OCI-M2 (cell line): Measurements from ENCODE around the gene VPS37B.

Source experiments
- DNase-seq: peaks from one replicate; lab custom pipeline; 2025; ENCODE audit not compliant: unreplicated experiment; lab: John Stamatoyannopoulos, UW

VPS37B gene

DNA sequence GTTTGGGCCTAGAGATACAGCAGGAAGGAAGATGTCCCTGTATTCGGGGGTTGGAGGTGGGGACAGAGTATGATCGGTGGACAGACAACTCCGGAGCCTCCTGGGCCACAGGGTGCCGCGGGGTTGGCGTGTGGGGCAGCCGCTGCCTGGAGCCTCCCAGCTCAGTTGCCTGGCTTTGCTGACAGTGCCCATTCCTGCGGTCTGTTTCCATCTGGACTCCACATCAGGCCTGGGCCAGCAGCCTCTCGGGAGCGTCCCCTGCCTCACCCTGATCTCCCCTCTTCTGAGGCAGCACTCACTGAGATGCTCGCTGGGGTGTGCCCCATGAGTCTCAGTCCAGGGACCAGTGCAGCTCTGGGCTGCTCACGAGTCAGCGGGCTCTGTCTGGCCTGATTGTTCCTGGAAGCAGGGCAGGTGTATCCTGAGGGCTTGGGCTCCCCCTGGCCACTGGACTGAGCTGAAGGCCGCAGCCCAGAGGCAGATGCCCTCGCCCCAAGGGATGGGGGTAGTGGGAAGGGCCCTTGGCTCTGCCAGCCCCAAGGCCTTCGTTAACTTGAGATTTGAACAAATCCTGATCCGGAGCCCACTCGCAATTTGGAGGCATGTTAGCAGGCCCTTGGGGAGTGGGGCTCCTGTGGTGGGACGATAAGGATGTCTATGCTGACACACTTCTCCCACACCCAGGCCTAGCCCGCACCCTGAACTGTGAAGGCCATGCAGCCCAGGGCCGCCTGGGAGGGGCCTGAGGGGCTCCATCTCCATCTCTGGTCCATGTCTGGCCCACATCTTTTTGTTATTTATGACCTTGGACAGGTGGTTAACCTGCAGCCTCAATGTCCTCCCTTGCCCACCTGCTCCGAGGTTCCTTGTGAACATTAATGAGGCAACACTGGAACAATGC, 53.2 kb downstream of the VPS37B start:
- DNase-seq, result no peak

DNA sequence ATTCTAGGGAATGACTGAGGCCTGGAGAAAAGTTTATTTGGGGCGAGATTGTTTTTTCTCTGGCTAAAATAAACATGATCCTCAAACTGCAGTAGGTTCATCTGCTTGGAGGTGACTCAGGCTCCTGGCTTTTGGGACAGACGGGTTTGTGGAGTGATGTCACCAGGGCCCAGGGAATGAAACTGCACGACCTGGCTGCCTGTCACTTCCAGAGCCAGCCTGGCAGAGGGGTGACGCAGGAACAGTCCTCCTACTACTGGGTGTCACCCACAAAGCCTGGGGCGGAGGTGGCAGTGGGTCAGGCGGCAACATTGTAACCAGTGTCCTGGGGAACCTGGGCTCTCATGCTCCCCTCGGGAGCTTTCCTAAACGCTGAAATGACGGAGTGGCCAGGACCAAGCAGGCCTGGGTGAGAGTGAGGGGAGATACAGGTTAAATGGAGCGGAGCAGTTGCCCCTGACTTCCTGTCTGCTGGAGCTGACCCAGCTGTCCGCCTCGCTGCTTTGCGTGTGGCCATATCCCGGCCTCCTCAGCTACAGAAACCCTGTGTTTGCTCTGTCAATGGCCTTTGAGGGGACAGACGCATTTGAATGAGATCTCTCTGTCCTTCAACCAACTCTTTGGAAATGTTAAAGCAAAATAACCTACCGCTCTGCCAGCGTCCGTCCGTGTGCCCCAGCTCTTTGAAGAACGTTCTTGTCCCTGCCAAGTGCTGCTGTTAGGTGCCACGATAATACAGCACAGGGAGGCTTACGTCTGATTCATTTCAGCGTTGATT, 54.2 kb downstream of the VPS37B start:
- no peak for DNase-seq

DNA sequence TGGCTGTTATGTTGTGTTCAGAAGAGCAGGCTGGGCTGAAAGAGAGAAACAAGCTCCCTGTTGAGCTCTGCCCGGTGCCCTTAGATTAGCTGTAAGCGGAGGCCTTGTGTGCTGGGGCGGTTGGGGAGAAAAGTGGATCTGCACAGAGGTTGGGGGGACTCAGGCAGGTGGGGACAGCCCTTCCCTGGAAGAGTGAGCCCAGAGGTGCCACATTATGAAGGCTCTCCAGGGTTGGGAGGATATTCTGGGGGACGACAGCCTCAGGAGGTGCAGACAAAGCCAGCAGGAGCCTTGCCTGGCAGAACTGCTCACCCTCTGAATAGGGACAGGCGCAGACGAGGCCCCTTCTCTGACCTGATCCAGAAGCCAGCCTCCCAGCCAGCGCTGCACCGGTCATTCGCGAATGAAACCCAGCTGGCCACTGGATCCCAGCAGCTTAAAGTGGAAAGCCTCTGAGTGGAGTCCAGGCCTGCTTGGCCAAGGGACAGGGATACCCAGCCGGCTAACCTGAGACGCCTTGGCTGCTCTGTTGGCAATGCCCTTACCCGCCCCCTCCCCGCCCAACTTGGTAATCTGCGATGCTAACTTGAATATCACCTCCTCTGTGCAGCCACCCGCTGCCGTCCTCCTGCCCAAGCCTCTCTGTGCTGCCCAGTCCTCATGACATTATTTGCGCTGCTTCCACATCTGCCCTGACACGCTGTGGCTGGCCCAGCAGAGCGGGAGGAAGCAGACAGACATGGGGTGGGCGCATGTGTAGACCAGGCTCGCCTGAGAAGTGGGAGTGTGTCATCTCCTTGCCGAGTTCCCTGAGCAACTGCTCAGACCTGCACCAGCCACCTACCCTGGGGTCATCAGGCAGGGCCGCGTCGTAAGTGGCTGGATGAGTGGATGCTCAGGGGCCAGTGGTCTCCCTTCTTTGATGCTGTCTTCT, 55.1 kb downstream of the VPS37B start:
- DNase-seq, result no peak

DNA sequence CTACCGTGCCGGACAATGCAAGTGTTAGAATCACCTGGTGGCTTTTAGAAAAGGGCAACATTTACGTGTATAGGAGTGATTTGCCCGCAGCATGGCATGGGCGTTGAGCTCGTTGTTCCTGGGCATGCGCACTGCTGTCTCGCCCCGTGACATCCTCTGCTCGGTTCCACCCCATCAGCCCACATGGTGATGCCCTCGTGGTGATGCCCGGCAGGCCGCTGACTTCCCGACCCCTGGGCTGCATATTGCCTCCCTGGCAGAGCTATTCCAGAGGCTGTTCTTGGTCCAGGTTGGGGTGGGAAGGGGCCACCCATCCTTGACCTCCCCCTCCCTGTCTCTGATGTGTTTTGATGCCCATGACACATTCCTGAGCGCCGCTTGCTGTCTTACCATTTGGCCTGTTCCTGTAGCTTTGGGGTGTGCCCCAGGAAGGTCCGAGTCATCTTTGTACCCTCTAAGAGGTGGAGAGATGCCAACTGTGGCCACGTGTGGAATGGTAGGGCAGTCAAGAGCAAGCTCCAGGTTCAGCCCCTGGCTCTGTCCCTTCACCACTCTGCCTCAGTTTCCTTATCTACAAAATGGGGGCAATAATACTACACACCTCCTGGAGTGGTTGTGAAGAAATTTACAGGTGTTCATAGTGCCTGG, 55.9 kb downstream of the VPS37B start:
- no peak for DNase-seq

DNA sequence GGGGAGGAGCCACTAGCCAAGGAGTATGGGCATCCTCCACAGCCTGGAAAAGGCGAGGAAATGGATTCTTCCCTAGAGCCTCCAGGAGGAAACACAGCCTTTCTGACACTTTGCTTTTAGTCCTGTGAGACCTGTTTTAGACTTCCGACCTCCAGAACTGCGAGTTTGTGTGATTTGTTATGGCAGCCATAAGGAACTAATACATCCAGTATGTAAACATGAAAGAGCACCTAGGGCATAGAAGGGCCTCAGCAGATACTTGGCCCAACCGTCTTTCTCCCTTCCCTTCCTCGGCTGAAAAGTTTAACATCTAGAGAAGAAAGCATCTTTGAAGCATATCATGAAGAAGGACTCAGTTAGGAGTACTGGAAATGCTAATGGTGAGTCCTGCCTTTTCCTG, 57.1 kb downstream of the VPS37B start:
- DNase-seq, result no peak

DNA sequence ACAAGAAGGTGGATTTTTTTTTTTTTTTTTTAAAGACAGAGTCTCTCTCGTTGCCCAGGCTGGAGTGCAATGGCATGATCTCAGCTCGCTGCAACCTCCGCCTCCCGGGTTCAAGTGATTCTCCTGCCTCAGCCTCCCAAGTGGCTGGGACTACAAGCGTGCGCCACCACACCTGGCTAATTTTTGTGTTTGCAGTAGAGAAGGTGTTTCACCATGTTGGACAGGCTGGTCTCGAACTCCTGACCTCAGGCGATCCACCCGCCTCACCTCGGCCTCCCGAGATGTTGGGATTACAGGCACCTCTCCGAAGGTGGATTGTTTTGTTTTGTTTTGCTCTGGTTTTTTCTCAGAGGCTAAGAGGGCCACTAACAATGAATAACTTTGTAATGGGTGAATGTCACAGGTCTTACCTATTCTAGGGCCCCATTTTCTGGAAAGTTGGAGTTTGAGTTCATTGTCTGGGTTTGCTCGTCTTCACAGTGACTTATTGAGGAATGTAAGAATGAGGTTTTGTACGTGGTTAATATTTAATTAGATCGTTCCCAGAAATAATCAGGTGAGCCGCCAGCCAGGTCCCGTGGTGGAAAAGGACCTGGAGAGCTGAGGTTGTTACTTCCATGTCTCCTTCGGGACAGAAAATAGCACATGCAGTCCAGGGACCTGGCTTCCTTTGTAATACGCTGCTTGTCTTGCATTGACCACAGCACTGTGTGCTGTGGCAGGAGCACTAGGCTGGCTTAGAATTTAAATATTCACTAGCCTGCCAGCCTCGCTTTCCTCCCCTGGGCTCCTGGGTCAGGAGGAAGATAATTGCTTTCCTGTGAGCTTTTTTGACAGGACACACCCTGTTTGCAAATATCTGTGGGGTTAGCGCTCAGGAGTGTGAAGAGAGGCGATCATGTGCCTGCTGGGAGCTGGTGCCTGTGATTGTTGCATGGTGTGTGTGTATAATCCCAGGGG, 58.3 kb downstream of the VPS37B start:
- DNase-seq, result no peak

DNA sequence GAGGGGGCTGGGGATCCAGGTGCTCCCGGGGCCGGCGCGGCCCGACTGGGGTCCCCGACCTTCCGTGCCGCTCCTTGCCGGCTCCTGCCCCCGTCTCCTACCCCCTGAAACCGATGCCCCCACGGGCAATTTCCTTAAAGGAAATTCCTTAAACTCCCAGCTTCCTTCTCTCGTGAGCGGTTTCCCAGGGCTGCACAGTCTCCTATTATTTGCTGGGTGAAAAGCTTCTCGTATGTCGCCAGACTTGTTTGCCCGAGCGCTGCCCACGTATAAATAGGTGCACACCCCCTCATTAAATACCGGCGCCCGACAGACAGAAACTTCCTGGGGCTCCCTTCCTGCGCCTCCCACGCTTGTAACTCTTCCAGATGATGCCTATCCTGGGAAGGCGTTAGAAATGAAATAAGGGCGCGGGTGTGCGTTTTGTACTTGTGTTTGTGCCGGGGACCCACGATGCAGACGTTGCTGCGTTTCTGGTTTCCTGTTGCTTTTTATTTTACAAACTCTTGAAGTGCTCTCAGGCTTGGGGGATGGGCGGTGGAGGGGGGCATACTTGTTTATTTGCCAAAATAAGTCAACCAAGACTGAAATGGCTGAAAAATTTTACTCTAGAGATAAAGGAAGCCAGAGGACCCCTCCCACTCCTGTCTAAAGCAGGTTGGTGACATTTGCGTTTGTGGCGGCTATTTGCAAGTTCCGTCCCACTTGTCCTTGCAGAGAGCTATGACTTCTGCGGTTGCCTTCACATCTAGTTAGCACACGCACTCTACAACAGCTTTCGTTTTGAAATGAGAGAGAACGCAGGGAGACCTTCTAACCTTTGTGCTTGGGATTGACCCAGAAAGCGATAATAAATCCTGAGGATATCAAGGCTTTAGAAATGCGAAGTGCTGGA, 59.6 kb downstream of the VPS37B start:
- DNase-seq, result no peak

DNA sequence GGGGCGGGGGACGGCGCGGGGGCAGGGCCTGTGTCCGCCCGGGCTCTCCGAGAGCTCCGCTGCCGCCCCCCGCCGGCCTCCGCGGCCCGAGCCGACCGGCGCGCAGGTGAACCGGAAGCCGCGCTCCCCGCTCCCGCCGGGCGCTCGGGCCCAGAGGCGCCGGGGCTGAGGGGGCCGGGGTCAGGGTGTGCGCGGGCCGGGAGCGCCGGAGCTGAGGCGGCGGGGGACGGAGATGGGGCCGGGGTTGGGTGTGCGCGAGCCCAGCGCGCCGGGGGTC, 60.2 kb downstream of the VPS37B start:
- DNase-seq, result no peak

DNA sequence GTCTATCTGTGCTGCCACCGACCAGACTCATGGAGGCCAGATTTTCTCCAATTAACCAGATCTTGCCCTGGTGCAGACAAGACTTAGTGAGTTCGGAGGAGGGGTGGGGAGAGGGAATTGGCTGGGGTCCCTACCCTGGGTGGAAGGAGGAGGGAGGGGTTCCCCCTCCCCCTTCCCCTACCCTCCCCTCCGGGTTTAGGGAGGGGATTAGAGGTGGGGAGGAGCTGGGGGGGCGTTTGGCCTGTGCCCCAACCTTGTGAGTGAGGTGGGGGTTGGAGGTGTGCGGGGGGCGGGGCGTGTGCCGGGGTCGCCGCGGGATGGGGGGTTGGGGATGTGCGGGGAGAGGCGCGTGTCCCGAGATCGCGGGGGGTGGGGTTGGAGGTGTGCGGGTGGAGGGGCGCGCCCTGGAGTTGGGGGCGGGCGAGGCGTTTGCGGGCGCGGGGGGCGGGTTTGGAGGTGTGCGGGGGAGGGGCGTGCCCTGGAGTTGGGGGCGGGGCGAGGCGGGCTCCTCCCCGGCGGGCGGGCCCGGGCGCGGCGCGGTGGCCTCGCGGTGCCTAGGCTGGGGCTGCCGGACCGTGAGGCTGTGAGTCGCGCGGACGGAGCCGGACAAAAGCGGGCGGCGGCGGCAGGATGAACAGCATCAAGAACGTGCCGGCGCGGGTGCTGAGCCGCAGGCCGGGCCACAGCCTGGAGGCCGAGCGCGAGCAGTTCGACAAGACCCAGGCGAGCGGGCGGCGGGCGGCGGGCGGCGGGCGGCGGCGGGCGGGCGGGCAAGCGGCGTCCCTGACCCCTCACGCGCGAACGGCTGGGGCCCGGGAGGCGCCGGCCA, 60.8 kb downstream of the VPS37B start, which contains the start of gene HIP1R:
HIP1R (plus strand) TSS at position 537 of the 829 bp plus-strand sequence; CDS start at position 631, 94 bp downstream.
- DNase-seq, result no peak

DNA sequence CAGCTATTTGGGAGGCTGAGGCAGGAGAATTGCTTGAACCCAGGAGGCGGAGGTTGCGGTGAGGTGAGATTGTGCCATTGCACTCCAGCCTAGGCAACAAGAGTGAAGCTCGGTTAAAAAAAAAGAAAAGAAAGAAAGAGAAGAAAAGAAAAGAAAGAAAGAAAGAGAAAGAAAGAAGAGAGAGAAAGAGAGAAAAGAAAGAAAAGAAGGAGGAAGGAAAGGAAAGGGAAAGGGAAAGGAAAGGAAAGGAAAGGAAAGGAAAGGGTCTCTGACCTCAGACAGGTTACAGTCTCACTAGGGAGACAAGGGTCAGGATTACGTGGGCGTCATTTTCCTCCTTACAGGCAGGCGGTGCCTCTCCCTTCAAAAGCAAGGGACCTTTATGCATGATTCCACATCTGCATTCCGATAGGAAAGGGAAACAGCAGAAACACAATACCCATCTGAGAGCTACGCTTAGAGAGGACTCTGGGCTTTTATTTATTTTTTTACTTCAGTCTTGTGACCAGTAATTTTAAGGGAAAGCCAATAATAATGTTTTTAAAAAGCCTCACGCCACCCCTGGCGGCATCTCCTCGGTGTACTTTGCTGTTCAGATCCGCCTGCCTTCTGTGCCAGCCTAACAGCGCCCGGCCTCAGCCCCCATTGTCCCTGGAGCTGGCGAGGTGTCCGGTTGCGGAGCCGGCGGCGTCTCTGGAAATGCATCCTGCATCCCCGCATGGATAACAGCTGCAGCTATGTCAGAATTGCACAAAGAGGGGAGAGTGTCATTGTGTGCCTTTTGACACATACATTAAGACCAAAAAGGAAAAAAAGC, 61.6 kb downstream of the VPS37B start:
- no peak for DNase-seq

DNA sequence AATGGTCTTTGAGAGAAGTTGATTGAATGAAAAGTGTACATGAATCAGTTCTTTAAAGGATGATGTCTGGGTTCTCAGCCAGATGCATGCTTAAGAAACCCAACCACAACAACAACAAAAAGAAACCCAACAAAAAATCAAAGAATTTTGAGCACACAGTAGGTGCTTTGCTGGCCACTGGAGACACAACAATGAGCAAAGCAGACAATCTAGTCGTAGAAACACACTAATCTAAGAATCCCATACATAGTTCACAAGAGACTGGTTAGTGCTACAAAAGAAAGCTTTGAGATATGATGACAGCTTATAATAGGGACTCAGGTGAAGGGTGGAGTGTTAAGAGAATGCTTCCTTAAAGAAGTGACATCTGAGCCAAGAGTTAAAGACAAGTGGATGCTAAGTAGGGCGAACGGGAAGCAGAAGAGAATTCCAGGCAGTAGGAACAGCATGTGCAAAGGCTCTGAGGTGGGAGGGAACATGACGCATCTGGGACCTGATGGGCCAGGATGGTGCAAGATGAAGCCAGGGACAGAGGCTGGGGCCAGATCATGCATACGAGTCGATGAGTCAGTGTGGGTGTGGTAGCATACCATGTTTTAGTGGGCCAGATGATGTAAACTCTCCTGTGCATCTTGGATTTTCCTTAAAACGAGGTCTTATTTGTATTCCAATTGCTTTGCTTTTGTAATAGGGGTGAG, 65.3 kb downstream of the VPS37B start:
- no peak for DNase-seq

DNA sequence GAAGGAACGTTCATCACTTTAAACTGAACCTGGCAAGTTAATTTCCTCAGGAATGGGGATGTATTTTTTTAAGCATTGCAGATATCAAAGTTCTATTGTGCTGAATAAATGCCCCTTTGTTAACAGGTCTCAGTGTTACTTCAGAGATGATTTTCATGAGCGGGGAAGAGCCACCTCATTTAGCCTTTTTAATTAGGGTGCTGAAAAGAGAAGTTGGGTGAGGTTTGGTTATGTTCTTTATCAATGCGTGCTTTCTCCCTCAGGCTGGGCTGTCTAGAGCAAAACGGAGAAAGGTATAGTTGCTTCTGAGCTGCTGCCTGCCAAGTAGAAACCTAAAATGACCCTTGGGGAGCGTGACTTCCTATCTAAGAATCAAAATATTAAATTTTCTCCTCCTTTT, 68.7 kb downstream of the VPS37B start:
- no peak for DNase-seq

DNA sequence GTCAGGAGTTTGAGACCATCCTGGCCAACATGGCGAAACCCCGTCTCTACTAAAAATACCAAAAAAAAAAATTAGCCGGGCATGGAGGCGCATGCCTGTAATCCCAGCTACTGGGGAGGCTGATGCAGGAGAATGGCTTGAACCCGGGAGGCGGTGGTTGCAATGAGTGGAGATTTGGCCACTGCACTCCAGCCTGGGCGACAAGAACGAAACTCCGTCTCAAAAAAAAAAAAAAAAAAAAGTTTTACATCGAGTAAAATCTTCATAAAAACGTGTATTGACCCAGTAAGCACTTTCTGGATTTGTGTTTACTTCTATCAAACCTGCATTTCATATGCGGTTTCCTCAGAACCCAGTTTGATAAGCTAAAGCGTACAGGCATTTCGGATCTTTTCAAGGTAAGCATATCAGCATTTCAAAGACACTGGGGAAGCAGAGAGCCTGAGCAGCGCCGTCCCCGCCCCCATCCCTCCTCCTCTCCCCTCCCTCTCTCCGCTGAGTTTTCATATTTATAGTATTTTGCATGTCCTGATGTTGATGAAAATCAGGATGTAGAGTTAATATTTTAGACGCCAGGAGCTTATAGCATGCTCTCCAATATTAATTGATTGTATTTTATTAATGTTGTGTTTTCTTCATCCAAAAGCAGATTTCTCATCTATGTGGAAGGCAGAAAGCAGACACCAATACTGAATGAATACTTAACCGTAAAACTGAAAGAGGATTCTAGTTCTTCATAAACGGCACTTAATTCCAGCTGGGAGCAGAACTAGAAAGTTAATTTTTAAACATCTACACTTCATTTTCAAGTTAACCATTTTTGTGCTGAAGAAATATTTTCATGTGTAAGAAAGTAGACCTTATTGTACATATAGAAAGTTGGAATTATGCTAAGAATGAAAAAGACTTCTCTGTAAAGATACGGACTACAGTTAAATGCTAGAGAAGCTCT, 69.9 kb downstream of the VPS37B start:
- DNase-seq, result no peak

DNA sequence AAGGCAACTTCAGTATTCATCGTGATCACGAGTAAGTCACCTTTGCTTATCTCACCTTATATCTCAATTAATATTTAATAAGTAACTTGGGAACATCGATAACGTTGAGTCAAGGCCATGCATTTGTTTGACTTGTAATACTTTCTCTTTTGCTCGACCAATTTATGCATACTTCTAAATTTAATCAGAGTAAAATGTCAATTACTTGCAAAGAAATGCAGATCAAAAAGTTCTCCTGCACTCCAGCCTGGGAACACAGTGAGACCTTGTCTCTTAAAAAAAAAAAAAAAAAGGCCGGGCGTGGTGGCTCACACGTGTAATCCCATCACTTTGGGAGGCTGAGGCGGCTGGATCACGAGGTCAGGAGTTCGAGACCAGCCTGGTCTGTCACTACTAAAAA, 72.5 kb downstream of the VPS37B start:
- no peak for DNase-seq

DNA sequence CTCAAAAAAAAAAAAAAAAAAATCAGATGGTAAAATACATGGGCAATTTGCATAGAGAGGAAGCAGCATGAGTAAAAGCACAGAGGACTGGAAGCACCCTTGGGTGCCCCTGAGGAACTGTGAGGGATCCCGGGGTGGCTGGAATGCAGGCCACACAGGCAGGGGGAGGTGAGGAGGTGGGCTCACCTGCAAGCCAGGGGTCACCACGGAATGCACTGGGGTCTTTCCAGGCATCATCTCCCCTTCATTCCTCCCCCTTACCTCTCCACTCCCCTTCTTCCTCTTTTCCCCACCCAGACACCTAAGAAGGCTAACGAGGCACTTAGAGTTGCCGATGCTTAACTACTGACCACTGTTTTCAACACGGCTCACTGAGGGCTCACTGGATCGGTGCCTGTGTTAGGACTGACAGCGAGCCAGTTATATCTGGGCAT, 75.1 kb downstream of the VPS37B start:
- DNase-seq, result no peak
